Measurements from ENCODE around the gene TMEM128. TPM values are rescaled to one million over a fixed set of nuclear protein-coding genes. Genes with fewer than 3 reads are reported as not detected.
A peak's percentile ranks its signal among the peaks of the same experiment; 100 is the strongest.

TMEM128 gene
- 19.8 and 21.5 TPM in 2 replicates for total RNA-seq (2021)
- long read RNA-seq, transcript TMEM128-201 (5 exons, 1,737 nt): minor isoform, 12 of 125 reads
- long read RNA-seq, transcript TMEM128-202 (5 exons, 1,221 nt): major isoform, 75 of 125 reads
- long read RNA-seq, partial matches to known transcripts: 1 of 125 reads
- long read RNA-seq, other reads (novel, unspliced or antisense): 37 of 125 reads

GRCh38 chr4:4248029-4248884 lies at the start of gene TMEM128:
Gene TMEM128 (minus strand): TSS chr4:4248223. CDS start chr4:4248202, 21 bp downstream.
- H3K23me2 ChIP-seq (ENCODE audit: insufficient read length, low read depth, low read length, poor library complexity, severe bottlenecking): peaks cover 11% of the 10 kb centered on the region
- no peak within 1 kb of the TSS for H3T11ph ChIP-seq (ENCODE audit: low read length)
- H4K20me1 ChIP-seq (ENCODE audit: control insufficient read depth, insufficient read depth, insufficient read length): no peaks in the 10 kb centered on the region
- H2BK20ac ChIP-seq (ENCODE audit: low read depth, low read length, poor library complexity, severe bottlenecking): no peak within 1 kb of the TSS
- Mint-ChIP-seq H3K27ac (peak within 1 kb of the TSS; percentile 99), H3K4me1 (peaks cover 14 to 15% of the 10 kb centered on the region in 2 experiments), H3K9me3 (no peaks in the 10 kb centered on the region), H3K4me3 (peak within 1 kb of the TSS; percentile 91 to 93), H3K36me3 (ENCODE audit: insufficient read depth in 1 of 3, low read depth in 3 of 3) (peaks cover 17 to 29% (median 26%) of the 10 kb centered on the region in 3 experiments; a peak in 6 of 7 replicates), H3K27me3 (ENCODE audit: low read depth) (peaks cover 9% of the 10 kb centered on the region)
- peak within 1 kb of the TSS; percentile 91 for H3K9ac ChIP-seq (ENCODE audit: extremely low read depth, insufficient read length, low read length)
- H4K8ac ChIP-seq (replicated peaks; ENCODE audit: insufficient read length, low read depth, low read length): peak within 1 kb of the TSS; percentile 72
- no peaks in the 10 kb centered on the region for H3K79me2 ChIP-seq (ENCODE audit: insufficient read depth, low read length)
- no peak within 1 kb of the TSS; the same call in 1 of the 2 replicates for H3K4ac ChIP-seq (ENCODE audit: low read depth, low read length)
- WGBS (ENCODE audit: extremely low coverage, insufficient read length, low lambda C conversion rate): no CpG with 5 or more reads among the region's 62 CpGs
- H2BK15ac ChIP-seq (ENCODE audit: low read depth, low read length): no peak within 1 kb of the TSS
- H3K9me3 ChIP-seq (ENCODE audit: control insufficient read depth, low read depth, low read length): no peaks in the 10 kb centered on the region
- H3K56ac ChIP-seq (ENCODE audit: insufficient read length, low read depth, low read length): no peak within 1 kb of the TSS
- H3K27me3 ChIP-seq (ENCODE audit: insufficient read depth, low read length): peaks cover 3% of the 10 kb centered on the region; the same call in 1 of the 2 replicates
- H2BK120ac ChIP-seq (ENCODE audit: low read depth, low read length, poor library complexity, severe bottlenecking): no peak within 1 kb of the TSS
- H2BK5ac ChIP-seq (ENCODE audit: insufficient read length, low read length): no peak within 1 kb of the TSS
- peak within 1 kb of the TSS; percentile 90 for H3K27ac ChIP-seq (ENCODE audit: insufficient read length, low read depth, low read length)
- H2BK12ac ChIP-seq (ENCODE audit: insufficient read length, low read depth, low read length): peak within 1 kb of the TSS; percentile 50
- no peak within 1 kb of the TSS for H2AK5ac ChIP-seq (ENCODE audit: insufficient read length, low read length)
- peak; percentile 22; the same call in 1 of the 3 replicates for TF ChIP-seq CTCF (conservative IDR thresholded peaks at IDR 0.05)
- peaks cover 2% of the 10 kb centered on the region for H3K79me1 ChIP-seq (ENCODE audit: insufficient read depth, low read depth, low read length, poor library complexity, severe bottlenecking)
- H3K4me2 ChIP-seq (ENCODE audit: insufficient read depth, insufficient read length, low read length): peak within 1 kb of the TSS; percentile 98
- peak within 1 kb of the TSS; percentile 97 for H3K14ac ChIP-seq (ENCODE audit: insufficient read depth, low read length)
- H4K5ac ChIP-seq (ENCODE audit: insufficient read length, low read depth, low read length): peak within 1 kb of the TSS; percentile 94
- no peak within 1 kb of the TSS for H3K23ac ChIP-seq (ENCODE audit: insufficient read length, low read depth, low read length)
- H2AFZ ChIP-seq (ENCODE audit: low read length): peak within 1 kb of the TSS; percentile 94
- DNase-seq: peak; percentile 93
- no peaks in the 10 kb centered on the region for H3K4me1 ChIP-seq (ENCODE audit: insufficient read depth, low read length)
- H3K18ac ChIP-seq (ENCODE audit: insufficient read length, low read depth, low read length): peak within 1 kb of the TSS; percentile 98
- no peak within 1 kb of the TSS for H4K91ac ChIP-seq (ENCODE audit: insufficient read length, low read depth, low read length)
